ENCODE data around the gene CCKAR.
"Not testable (repeated sequence)": the region's sequence is repeated elsewhere in the genome, so short reads cannot be mapped to it uniquely, and the experiment has no call there.

Gene CCKAR, protein sequence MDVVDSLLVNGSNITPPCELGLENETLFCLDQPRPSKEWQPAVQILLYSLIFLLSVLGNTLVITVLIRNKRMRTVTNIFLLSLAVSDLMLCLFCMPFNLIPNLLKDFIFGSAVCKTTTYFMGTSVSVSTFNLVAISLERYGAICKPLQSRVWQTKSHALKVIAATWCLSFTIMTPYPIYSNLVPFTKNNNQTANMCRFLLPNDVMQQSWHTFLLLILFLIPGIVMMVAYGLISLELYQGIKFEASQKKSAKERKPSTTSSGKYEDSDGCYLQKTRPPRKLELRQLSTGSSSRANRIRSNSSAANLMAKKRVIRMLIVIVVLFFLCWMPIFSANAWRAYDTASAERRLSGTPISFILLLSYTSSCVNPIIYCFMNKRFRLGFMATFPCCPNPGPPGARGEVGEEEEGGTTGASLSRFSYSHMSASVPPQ

DNA sequence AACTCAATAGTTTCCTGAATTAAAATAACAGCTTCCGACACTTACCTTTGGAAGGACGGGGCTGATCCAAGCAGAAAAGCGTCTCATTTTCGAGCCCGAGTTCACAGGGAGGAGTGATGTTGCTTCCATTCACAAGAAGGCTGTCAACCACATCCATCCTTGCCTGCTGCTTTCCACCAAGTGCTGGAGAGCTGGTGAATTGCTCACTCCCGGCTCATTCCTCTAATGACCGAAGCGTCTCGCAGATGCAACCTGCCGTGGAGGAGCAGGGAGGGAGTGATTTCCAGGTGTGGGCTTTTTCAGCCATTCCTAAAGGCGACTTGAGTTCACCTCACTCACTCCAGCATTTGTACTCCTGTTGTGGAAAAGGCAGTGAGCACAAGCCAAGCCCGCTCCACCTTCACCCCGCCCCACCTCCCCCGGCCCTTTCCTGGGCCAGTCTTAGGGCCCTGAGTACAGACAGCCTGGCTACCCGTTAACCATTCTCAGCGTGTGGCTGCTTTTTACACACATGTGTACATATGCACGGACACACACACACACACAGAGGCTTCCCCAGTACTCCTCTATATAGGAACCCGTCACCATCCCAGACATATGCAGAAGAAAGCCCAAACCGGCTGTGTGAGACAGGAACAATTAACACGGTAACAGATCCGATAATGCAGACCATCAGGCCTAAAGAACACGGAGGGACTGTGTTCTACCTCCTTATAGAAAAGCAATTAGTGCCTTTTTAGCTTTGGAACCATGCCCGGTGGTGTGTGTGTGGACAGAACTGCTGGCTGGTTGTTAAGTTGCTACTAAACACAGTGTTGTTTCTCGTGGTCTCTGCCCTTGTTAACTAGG is at the start of gene CCKAR:
Gene CCKAR, minus strand, starts transcription at position 374 of the 849 bp plus-strand sequence. Its CDS starts 217 bp downstream, at position 157.
- DNase-seq: no peak

DNA sequence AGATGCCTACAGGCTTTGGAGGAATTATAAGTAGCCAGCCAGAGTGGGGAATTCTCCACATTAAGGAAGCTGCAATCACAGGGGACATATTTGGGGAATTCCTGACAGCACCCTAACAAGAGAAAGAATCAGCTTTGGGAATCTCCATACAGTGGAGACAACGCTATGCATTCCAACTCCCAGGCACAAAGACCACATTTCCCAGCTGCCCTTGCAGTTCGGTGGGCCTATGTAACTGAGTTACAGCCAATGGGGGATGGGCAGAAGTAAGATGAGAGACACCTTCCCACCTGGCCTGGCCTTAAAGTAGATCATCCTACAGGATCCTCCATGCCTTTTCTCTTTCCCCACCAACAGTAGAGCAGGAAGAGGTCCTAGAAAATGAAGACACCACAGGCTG is 43.4 kb upstream of the CCKAR start:
- no peak for DNase-seq

DNA sequence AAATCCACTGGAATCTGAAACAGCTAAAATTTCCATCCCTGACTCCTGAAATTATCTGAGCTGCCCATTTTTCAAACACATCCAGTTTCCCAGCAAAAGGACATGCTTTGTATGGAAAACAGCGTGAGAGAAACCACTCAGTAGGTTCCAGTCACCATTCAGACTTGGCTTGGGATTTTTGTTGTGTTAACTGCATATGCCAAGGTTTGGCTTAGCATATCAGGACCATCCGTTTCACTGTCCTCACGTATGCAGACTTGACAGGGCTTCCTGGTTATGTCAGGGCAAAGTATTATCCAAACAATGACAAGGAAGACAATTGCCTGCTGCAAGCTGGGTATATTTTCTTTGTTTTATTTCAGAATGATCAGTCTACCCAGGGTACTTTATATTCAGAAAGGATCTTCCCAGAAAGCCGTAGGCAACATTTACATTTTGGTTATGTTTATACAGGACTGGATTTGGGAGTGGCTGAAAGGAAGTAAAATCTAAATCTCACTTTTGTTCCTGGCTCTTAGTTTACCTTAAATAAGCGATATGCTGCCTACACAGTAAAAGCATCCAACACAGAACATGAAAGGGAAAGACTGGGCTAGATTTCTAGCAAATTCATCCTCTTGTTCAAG is 41.3 kb upstream of the CCKAR start:
- DNase-seq: no peak

DNA sequence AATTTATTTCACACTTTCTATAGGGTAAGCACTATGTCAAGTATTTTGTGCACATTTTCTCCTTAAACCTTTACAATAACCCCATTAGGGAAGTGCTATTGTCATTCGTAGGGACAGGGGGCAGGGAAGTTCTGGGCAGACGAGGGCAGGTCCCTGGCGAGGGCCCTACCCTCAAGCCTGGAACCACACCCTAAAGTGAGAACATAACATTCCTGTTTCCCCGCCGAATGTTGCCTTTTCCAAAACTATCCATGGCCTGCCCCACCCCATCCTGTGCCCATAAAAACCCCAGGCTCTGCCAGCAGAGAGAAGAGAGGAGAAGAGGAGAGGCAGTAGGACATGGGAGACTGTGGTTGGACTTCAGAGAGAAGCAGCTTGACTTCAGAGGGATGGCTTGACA is 39.8 kb upstream of the CCKAR start:
- no peak for DNase-seq

DNA sequence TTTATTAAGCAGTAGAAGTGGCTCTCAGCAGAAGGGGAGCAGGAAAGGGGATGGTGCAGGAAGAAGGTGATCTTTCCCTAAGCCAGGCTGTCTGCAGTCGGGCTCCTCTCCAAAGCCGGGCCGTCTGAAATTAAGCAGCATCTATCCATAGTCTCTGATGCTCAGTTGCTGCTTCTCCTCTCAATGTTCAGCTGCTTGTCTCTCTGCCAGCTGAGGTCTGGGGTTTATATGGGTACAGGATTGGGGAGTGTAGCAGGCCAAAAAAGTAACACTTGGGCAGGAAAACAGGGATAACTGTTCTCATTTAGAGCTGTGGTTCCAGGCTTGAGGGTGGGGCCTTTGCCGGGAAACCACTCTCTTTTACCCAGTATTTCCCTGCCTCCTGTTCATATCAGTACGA is 39.2 kb upstream of the CCKAR start:
- no peak for DNase-seq

DNA sequence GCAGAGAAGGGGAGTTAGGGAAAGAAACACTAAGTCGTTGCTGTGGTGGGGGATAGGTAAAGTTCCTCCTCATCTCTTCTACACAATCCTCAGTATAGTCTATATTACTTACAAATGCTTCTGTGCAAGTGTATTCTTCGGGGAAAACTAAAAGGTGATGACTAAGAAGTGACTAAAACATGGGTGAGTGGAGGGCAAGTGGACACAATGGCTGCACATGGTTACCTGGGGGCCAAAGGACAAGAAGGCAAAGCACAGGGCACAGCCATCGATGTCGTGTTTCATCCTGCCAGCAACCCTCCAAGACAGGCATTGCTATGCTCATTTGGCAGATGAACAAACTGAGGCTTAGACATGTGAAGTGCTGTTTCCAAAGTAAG is 35.5 kb upstream of the CCKAR start:
- DNase-seq: no peak

DNA sequence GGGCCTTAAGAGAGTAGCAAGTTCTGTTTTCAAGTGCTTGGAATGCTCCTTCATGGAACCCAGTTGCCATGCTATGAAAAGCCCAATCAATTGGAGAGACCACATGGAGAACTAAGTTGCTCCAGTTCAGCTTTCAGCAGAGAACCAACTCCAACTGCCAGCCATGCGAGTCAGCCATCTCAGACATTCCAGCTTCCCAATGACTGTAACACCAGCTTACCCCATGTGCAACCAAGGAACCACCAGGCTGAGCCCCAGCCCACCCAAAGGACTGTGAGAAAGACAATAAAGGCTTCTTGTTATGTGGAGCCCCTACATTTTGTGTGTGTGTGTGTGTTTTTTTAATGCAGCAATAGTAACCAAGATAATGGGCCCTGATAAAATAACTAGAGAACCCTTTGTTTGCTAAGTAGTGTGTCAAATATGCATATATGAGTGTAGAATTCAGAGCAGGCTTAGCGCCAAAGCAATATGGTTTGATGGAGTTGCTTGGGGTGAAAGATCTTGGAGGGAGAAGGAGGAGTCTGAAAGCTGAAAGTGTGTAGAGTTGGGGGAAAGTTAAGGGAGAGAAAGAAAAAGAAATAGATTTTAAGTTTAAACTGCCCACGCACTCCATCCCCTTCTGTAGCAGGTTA is 35.0 kb upstream of the CCKAR start:
- no peak for DNase-seq

DNA sequence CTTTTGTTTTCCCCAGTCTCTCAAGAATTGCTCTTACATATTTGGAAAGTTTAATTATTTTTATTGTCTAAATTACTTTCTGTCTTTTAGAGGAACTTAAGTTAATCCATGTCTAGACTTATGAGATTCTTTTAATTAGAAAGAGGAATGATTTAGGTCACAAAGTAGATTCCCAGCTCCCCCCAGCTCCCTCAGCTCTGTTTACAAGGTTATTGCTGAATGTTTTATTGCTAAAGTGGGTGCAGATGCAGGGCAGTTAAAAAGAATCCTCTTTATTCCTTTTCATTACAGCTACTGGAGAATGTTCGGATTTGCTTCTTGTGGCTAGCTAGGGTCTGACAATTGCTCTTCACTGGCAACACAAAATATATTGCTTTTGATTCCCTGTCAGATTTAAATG is 33.7 kb upstream of the CCKAR start:
- no peak for DNase-seq

DNA sequence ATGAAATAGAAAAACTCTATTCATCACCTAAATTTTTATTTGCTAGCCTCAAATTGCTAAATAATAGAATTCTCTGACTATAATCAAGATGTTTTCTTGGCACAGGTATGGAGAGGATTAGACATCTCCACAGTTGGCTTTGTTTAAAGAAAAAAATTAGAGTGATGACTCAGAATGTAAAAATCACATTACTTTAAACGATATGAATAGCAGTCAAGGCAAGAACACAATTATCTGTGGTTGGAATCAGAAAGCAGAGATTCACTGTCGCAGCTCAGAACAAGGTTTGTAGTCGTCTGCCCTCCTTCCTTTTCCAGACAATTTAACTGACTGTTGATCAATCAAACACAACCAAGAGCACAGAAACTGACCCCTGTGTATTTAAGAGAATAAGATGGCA is 32.2 kb upstream of the CCKAR start:
- no peak for DNase-seq

DNA sequence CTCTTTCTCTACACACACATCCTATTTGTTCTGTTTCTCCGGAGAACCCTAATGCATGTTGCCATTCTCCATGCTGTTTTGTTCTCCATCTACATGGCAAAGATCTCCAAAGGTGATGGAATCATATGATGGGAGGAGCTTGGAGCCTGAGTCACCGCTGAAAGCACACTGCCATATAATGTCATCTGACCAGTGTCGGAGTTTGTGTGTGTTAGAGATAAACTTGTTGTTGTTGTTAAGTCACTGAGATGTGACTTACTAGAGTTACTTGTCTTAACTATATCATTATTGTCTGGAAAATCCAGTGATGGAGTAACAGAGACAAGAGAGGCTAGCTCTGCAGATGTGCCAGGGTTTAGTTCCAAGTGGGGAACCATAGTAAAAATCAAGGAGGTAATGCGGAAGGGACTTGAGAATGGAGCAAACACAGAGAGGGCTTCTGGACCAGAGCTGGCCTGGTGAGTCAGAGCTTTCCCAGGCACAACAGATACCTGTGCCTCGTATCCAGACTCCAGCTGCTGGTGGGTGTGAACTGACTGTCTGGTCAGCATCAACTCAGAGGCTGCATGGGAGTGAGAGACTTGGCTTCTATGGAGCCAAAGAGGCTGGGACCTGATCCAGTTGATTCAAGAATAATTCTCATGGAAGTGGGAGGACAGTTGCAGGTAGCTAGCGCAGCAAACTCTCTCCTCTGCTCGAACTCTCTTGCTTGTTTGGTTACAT is 30.6 kb upstream of the CCKAR start:
- no peak for DNase-seq

DNA sequence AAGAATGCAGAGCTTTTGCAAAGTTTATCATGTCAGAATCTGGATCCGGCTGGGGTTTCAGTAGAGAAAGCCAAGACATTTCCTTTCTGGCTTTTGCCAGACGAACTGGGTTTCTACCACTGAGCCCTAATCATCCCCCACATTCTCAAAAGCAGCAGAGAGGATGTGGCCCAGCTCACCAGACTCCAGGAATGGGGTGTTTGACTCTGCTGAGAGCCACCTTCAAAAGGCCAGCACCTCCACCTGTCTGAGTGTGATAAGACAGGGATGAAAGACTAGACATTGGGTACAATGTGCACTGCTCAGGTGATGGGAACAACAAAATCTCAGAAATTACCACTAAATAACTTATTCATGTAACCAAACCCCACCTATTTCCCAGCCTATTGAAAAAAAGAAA is 25.7 kb upstream of the CCKAR start:
- no peak for DNase-seq

DNA sequence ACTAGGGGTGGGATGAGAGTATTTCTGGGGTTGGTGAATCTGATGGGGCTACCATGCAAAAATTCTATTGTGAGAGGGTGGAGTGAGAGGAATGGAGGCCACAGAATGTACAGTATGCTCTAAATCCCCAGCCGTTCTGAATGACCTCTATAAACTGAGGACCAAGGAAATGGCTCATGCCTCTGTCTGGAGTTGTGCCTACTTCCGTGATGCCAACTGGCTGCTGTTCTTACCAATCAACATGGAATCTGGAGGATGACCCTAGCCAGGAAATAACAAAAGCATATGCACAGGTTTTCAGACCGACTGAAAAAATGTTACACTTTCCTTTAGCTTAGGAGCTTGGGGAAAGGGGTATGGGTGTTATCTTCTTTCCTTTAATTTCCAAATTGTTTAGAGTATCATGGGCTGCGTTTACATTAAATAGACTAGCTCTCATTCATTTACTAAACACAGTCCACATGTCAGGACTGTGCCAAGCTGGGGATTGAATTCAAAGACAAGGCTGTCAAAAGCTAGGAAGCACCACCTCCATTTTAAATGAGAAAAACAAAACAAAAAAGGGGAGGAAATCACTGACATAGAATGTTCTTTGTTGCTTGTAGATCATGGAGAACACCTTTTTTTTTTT is 20.2 kb upstream of the CCKAR start:
- no peak for DNase-seq

DNA sequence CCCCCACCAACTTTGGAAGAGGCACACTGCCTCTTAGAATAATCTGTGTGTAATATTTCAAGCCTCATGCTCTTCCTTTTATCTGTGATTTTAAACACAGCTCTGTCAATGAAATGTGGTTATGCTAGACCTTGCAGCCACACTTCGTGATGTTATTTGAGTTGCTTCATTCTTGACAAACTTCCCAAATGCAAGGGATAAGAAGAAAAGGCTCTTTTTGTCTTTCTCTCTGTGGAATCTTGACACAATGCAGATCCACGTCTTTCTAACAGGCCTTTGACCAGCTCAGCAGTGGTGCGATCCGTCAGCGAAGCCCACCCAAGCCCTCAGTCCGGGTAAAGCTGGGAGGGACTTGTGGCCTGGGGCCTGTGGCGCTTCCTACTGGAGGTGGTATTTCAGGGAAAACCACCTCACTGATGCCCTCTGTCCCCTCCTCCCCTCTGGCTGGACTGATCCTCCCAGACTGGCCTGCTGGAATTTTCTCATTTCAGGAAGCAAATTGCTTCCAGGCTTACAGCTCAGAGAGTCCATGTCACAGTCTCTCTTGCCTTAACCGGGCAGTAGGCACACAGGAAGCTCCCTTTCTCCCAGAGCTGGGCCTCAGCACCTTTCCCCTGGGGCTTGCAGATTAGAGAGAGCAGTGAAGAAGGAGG is 19.5 kb upstream of the CCKAR start:
- DNase-seq: no peak

DNA sequence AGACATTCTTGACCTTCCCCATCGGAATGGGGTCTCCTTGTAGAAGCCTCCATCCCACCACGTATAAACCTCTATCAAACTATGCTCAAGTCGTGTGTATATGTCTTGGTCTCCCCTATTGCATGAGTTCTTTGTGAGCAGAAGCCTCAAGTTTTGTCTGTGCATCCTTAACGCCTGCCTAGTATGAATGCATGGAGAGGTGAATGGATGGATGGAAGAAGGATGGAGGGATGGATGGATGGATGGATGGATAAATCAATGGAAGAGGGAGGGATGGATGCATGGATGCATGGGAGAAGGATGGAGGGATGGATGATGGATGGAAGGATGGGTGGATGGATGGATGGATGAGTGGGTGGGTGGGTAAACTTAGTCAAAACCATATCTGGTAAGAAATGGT is 17.0 kb upstream of the CCKAR start:
- no peak for DNase-seq

DNA sequence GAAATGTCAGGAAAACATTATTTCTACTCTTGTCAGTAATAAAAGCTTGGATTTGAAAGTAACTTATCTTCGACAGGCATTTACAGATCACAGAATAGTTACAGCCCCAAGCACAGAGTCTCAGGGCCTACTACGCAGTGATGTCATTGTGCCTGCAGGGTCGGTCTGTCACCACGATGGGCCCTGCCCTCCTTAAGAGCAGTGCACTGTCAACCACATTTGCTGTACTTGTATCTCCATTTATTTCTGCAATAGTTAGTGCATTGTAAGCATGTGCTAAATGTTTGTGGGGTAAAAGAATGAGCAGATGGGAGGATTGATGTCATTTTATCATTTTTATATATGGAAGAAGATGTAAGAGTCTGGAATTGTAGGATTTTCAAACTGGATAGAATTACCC is 13.6 kb upstream of the CCKAR start:
- no peak for DNase-seq

DNA sequence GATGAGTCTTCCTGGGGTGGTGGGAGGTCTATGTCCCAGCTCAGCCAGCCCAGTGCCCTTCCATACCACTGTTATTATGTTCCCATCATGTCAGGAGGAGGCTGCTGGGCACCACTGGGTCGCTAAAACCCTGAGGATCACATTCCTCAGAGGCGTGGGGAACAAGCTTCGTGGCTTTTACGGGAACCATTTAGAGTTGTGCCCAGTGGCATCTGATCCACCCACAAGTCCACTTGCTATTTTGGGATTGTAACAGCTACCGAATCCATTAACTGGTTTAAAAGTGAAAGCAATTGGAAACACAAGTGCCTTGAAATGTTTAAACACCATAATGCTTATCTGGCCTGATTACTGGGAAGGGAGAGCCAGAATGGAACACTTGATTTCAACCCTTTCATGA is 13.1 kb upstream of the CCKAR start:
- DNase-seq: no peak

DNA sequence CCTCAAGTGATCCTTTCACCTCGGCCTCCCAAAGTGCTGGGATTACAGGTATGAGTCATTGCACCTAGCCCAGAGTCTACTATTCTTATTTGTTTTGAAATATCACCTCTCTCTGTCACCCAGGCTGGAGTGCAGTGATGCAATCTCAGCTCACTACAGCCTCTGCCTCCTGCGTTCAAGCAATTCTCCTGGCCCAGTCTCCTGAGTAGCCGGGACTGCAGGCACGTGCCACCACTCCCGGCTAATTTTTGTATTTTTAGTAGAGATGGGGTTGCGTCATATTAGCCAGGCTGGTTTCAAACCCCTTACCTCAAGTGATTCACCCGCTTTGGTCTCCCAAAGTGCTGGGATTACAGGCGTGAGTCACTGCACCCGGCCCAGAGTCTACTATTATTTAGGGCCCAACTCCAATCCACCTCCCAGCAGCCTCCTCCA is 10.3 kb upstream of the CCKAR start:
- DNase-seq: not testable (repeated sequence)

DNA sequence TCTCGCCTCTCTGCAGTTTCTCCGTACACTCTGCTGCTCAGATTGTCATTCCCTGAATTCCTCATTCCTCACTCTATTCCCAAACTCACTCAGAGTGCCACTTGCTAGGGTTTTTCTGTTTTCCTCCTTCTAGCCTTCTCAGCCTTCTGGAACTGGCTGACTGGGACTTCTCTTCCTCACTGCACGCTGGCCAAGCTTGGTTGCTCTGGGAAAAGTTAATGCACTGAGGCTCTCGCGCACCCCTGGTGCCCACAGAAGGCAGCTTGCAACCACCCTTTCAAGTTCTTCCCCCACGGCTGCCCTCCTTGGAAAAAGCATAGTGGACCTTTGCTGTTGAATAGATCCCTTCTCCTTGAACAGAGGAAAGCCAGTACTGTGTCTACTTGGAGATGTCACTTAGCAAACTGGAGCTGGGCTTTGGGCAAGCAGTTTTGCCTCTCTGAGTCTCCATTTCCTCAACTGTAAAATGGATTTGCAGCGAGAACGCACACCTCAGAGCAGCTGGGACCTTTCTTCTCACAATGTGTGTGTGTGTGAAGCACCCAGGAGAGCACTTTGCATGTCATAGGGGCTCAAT is 6.0 kb upstream of the CCKAR start:
- DNase-seq: no peak

DNA sequence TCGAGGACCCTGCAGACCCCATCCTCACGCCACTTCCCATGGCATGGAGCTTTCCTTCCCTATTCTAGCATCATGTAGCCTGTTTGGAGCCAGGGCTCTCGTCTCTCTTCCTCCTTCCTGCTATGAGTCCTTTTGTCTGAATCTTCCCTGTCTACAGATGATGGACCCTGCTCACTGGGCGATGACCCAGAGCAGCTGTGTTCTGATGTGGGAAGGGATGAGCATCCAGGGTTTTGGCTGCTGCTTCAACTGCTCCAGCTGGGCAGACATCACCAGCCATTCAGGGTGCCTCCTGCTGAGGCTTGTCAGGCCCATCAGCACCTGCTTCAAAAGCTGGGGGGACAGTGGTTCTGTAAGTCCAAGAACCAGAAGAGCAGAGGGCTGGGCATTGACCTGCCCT is 3.2 kb upstream of the CCKAR start:
- DNase-seq: no peak

DNA sequence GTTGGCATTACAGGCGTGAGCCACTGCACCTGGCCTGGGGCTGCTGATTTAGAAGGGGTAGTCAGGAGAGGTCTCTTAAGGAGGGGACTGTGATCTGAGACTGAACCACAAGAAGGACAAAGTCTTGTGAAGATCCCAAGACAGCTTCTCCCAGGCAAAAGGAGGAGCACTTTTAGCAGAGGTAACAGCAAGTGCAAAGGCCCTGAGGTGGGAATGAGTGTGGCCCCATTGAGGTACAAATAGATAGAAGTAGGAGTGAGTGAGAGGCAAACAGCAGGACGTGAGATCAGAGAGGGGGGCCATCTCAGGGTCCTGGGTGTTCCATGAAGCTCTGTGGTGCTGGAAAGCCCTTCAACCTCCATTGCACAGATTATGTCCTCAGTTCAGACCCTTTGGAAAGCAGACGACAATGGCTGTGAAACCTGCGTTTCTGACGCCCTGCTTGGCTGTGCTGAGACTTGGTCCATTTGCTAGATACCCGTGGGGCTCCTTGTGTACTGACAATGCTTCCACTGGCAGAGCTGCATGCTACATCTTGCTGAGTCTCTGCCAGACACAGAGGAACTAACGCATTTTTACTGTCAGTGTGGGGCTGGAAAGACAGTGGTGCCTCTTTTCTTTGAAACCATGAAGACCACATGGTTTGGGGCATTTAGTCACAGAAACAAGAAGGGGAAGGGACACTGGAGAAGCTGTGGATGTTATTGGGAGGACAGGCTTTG is 1.3 kb upstream of the CCKAR start:
- DNase-seq: no peak

DNA sequence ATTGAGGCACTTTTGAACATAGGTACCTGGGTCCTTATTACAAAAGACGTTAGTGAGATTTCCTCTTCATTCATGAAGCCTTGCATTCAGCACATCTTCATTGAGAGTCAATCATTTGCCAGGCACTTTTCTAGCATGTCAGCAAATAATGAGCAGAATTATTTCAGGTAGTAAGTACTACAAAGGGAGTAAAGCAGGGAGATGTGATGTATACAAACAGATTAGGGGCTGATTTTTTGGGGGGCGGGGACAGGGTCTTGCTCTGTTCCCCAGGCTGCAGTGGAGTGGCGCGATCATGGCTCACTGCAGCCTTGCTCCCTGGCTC is 638 bp upstream of the CCKAR start:
- DNase-seq: no peak
